Brain microvascular endothelial cell (primary cell): ENCODE data around the gene ABCG4.

Source experiments
- DNase-seq: peaks from one replicate; pipeline ENCODE4 v3.0.0-alpha.2; 2020
- H3K27ac ChIP-seq: fragments of 250-450 bp; sonication (Bioruptor Pico); 2 replicates; pipeline ENCODE4 v1.5.1; 2020; ENCODE audit warnings: mild to moderate bottlenecking, moderate library complexity
- H3K27me3 ChIP-seq: fragments of 250-450 bp; sonication (Bioruptor Pico); replicated peaks from 2 replicates; pipeline ENCODE4 v1.5.1; 2020; ENCODE audit warnings: mild to moderate bottlenecking
- H3K36me3 ChIP-seq: fragments of 250-450 bp; sonication (Bioruptor Pico); replicated peaks from 2 replicates; pipeline ENCODE4 v1.5.1; 2020; ENCODE audit warnings: mild to moderate bottlenecking
- H3K4me3 ChIP-seq: 2 replicates; pipeline ENCODE4 v1.5.1; 2011; ENCODE audit warnings: low read depth, mild to moderate bottlenecking, control low read depth, low read length, moderate library complexity
- in situ Hi-C: cut with HindIII; loops from 2 replicates; pipeline ENCODE4 v1.10.0; 2017; ENCODE audit warnings: low sequenced_read_pairs, low pct_ligation_motif_present
- TF ChIP-seq, protein P1 (sequence below): IDR thresholded peaks from 2 replicates; pipeline ENCODE4 v1.5.1; 2011; ENCODE audit warnings: low read depth, mild to moderate bottlenecking, moderate library complexity, low read length, control low read depth, inconsistent platforms; ENCODE audit errors: missing control alignments

Gene ABCG4

DNA sequence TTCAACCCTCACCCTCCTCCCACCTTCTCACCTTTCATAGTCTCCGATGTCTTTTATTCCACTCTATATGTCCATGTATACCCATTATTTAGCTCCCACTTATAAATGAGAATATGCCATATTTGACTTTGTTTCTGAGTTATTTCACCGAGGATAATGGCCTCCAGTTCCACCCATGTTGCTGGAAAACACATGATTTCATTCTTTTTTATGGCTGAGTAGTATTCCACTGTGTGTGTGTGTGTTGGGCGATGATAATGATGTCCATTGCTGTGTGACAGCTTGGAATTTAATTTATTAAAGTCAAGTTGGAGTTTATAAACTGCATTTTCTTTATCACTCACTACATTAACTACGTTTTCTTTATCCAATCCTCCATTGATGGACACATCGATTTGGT is 30.6 kb upstream of the ABCG4 start:
- Histone ChIP-seq H3K27me3 (no peaks in the 10 kb centered on the region), H3K27ac (no peak overlapping the region), H3K4me3 (no peak overlapping the region), H3K36me3 (peaks cover 23% of the 10 kb centered on the region)
- TF ChIP-seq, protein P1, sequence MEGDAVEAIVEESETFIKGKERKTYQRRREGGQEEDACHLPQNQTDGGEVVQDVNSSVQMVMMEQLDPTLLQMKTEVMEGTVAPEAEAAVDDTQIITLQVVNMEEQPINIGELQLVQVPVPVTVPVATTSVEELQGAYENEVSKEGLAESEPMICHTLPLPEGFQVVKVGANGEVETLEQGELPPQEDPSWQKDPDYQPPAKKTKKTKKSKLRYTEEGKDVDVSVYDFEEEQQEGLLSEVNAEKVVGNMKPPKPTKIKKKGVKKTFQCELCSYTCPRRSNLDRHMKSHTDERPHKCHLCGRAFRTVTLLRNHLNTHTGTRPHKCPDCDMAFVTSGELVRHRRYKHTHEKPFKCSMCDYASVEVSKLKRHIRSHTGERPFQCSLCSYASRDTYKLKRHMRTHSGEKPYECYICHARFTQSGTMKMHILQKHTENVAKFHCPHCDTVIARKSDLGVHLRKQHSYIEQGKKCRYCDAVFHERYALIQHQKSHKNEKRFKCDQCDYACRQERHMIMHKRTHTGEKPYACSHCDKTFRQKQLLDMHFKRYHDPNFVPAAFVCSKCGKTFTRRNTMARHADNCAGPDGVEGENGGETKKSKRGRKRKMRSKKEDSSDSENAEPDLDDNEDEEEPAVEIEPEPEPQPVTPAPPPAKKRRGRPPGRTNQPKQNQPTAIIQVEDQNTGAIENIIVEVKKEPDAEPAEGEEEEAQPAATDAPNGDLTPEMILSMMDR: no peak
- no peak for DNase-seq
- in situ Hi-C loops: no loop called here

GRCh38 chr11:119118946-119119345 is 29.9 kb upstream of the ABCG4 start:
- in situ Hi-C loops: no loop called here
- Histone ChIP-seq H3K4me3 (no peak overlapping the region), H3K36me3 (peaks cover 23% of the 10 kb centered on the region), H3K27me3 (no peaks in the 10 kb centered on the region), H3K27ac (no peak overlapping the region)
- no peak for DNase-seq
- TF ChIP-seq, protein P1: no peak

DNA sequence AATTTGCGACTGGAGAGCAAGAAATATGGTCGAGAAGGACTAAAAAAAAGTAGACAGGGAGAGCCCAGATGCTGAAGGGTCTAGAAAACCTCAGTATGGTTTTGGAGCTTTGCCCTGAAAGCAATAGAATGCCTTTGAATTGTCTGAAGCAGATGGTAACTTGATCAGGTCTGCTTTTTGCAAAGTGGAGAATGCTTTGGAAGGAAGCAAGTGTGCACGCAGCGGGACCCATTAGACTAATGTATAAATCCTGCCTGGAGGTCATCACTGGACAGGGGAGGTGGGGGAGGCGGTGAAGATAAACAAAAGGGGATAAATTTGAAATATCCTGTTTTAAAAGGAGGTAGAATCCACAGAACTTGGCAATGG is 28.2 kb upstream of the ABCG4 start:
- H3K4me3 ChIP-seq: peak overlapping the region; percentile 58
- no peaks in the 10 kb centered on the region for H3K27me3 ChIP-seq
- in situ Hi-C loops: no loop called here
- H3K36me3 ChIP-seq: peaks cover 15% of the 10 kb centered on the region
- DNase-seq: no peak
- TF ChIP-seq, protein P1: no peak
- H3K27ac ChIP-seq: peak overlapping the region; percentile 54

DNA sequence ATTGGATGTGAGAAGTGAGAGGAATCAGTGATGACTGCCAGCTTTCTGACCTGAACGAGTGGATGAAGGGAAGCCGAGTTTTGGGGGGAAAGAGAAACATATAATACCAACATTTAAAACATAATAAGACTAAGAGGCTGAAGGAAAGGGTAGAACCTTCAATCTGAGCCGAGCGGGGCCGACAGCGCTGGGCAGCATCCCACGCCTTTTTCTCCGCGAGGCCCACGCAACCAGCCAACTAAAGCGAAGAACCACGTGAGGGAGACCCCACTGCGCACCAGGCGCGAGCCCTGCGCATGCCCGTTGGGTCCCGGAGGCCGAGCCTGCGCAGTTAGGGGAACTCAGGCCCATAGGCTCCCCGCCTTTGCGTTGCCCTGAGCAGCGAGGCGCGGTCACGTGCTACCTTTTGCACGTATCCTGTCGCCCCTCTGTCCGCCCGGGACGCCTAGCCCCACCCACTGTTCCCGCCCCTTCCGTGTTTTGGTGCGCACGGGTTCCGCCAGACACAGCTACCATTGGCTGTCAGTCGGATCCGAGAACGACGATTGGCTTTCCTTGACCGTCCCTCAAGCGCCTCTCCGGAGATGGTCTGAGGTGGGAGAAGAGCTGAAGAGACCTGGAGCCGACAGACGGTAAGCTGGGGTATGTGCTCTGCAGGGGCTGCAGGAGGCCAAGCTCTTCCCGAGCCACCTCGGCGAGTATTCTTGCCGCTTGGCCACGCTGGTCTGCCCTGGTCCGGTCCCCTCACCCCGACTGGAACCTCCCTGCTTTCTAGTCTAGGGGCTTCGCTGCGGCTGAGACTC is 27.6 kb upstream of the ABCG4 start, which contains the start of gene HINFP:
TSS of gene HINFP (plus strand) at position 573 of the 803 bp plus-strand sequence. CDS start 5,365 bp downstream, outside the sequence.
- in situ Hi-C loops: no loop called here
- DNase-seq: peak; percentile 100
- Histone ChIP-seq H3K27me3 (no peaks in the 10 kb centered on the region), H3K36me3 (peaks cover 11% of the 10 kb centered on the region), H3K4me3 (peak within 1 kb of the TSS; percentile 83), H3K27ac (peak within 1 kb of the TSS; percentile 54)
- TF ChIP-seq, protein P1: no peak

- no peak for DNase-seq
- H3K27me3 ChIP-seq: no peaks in the 10 kb centered on the region
- peaks cover 11% of the 10 kb centered on the region for H3K36me3 ChIP-seq
- peak overlapping the region; percentile 83 for H3K4me3 ChIP-seq
- TF ChIP-seq, protein P1: no peak
- in situ Hi-C loops: no loop called here
- peak overlapping the region; percentile 41 for H3K27ac ChIP-seq
These were observed 27.1 kb upstream of the ABCG4 start for GRCh38 chr11:119121811-119122124.

DNA sequence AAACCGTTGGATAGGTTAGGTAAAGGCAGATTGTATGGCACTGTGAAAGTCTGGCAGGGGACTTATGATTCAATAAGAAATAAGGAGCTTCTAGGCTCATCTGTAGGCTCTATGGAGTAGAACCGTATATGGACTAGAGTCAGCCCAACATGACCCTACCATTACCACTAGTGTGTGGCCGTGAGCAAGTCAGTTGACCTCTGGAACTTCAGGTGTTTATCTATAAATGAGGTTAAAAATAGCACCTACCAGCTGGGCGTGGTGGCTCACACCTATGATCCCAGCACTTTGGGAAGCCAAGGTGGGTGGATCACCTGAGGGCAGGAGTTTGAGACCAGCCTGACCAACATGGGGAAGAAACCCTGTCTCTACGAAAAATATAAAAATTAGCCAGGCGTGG is 23.0 kb upstream of the ABCG4 start:
- no peaks in the 10 kb centered on the region for H3K27me3 ChIP-seq

More for the DNA sequence above, 23.0 kb upstream of the ABCG4 start:
- Histone ChIP-seq H3K4me3 (no peak overlapping the region), H3K27ac (no peak overlapping the region), H3K36me3 (peaks cover 22% of the 10 kb centered on the region)
- no peak for DNase-seq
- TF ChIP-seq, protein P1: no peak
- in situ Hi-C loops: no loop called here
